Body of pancreas (tissue), 4 donors: ENCODE data around the gene SYNGR4.

ENCODE experiments used
- CTCF ChIP-seq, 7 experiments: fragments of 450-650 bp in 4 of 7; fragments of 200-600 bp in 3 of 7; sonication (generic) in 3 of 7; IDR thresholded peaks; one replicate each; pipeline ENCODE4 v1.5.1; 2016 to 2019; ENCODE audit warnings: antibody characterized with exemption in 7 of 7
- POLR2A ChIP-seq, 3 donors: fragments of 450-650 bp; IDR thresholded peaks; one replicate each; pipeline ENCODE4 v1.6.1; 2016; ENCODE audit warnings: antibody characterized with exemption in 3 of 3, mild to moderate bottlenecking in 2 of 3

DNA sequence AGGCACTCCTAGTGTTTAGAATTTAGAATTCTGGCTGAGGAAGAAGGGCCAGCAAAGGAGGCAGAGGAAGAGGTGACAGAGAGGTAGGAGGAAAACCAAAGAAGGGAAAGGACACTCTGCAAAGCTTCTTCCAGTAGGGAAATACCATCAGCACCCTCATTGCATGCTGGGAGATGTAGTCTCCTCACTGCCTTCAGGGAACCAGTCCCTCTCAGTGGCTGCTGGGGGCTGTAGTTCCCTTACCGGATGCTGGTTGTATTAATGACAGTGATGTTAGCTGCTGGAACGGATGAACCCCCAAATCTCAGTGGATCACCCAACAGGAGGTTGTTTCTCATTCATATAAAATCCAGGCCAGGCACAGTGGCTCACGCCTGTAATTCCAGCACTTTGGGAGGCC lies 39.4 kb downstream of the SYNGR4 start:
- no peak for TF ChIP-seq CTCF (IDR thresholded peaks at IDR 0.05)
- TF ChIP-seq POLR2A (IDR thresholded peaks at IDR 0.05) = no peak
